ENCODE data around the gene CCNK.
A peak's percentile ranks its signal among the peaks of the same experiment; 100 is the strongest.

CCNK gene

GRCh38 chr14:99480917-99481744 is at the start of gene CCNK:
Gene CCNK (plus strand): TSS chr14:99481409. CDS start chr14:99492678, 11,269 bp downstream.
- Histone ChIP-seq H3K36me3 (ENCODE audit: insufficient read depth, low read length) (no peaks in the 10 kb centered on the region), H3K9ac (ENCODE audit: insufficient read length) (peak within 1 kb of the TSS; percentile 94), H3K9me3 (ENCODE audit: low read depth, low read length) (no peaks in the 10 kb centered on the region), H3K4me3 (peak within 1 kb of the TSS; percentile 93), H3K27ac (peak within 1 kb of the TSS; percentile 77)
- TF ChIP-seq EZH2 (IDR thresholded peaks at IDR 0.05) (no peak), FOXP2 (optimal IDR thresholded peaks at IDR 0.05; ENCODE audit: control extremely low read depth, extremely low read length, insufficient read depth) (peak; percentile 41), POLR2AphosphoS5 (IDR thresholded peaks at IDR 0.05; ENCODE audit: borderline replicate concordance, low read depth, low read length) (peak; percentile 92)
- peak; percentile 98 for DNase-seq (ENCODE audit: low read depth, low spot score)

- Histone ChIP-seq H3K9me3 (ENCODE audit: low read depth, low read length) (no peaks in the 10 kb centered on the region), H3K4me3 (no peak overlapping the region), H3K27ac (no peak overlapping the region), H3K9ac (ENCODE audit: insufficient read length) (no peak overlapping the region), H3K36me3 (ENCODE audit: insufficient read depth, low read length) (peaks cover 52% of the 10 kb centered on the region)
- DNase-seq (ENCODE audit: low read depth, low spot score) = no peak
- TF ChIP-seq POLR2AphosphoS5 (IDR thresholded peaks at IDR 0.05; ENCODE audit: borderline replicate concordance, low read depth, low read length) (no peak), EZH2 (IDR thresholded peaks at IDR 0.05) (no peak), FOXP2 (optimal IDR thresholded peaks at IDR 0.05; ENCODE audit: control extremely low read depth, extremely low read length, insufficient read depth) (no peak)
These were observed 49.2 kb upstream of the CCNK start for GRCh38 chr14:99431986-99432385.

GRCh38 chr14:99432485-99432884 is 48.7 kb upstream of the CCNK start:
- no peak overlapping the region for H3K9ac ChIP-seq (ENCODE audit: insufficient read length)
- H3K36me3 ChIP-seq (ENCODE audit: insufficient read depth, low read length) = peaks cover 54% of the 10 kb centered on the region

GRCh38 chr14:99435327-99435726 is 45.9 kb upstream of the CCNK start:
- Histone ChIP-seq H3K9me3 (ENCODE audit: low read depth, low read length) (no peaks in the 10 kb centered on the region), H3K27ac (no peak overlapping the region), H3K4me3 (no peak overlapping the region), H3K9ac (ENCODE audit: insufficient read length) (no peak overlapping the region), H3K36me3 (ENCODE audit: insufficient read depth, low read length) (peaks cover 50% of the 10 kb centered on the region)
- TF ChIP-seq POLR2AphosphoS5 (IDR thresholded peaks at IDR 0.05; ENCODE audit: borderline replicate concordance, low read depth, low read length) = no peak
- no peak for TF ChIP-seq EZH2 (IDR thresholded peaks at IDR 0.05)
- no peak for TF ChIP-seq FOXP2 (optimal IDR thresholded peaks at IDR 0.05; ENCODE audit: control extremely low read depth, extremely low read length, insufficient read depth)
- DNase-seq (ENCODE audit: low read depth, low spot score) = no peak

More at GRCh38 chr14:99432485-99432884, 48.7 kb upstream of the CCNK start:
- Histone ChIP-seq H3K27ac (0 out of 2 replicates have a peak overlapping the region, but pooled peaks have one; percentile 37), H3K4me3 (no peak overlapping the region), H3K9me3 (ENCODE audit: low read depth, low read length) (no peaks in the 10 kb centered on the region)
- no peak for DNase-seq (ENCODE audit: low read depth, low spot score)
- TF ChIP-seq EZH2 (IDR thresholded peaks at IDR 0.05) = no peak
- no peak for TF ChIP-seq FOXP2 (optimal IDR thresholded peaks at IDR 0.05; ENCODE audit: control extremely low read depth, extremely low read length, insufficient read depth)
- TF ChIP-seq POLR2AphosphoS5 (IDR thresholded peaks at IDR 0.05; ENCODE audit: borderline replicate concordance, low read depth, low read length) = no peak

- no peak overlapping the region for H3K4me3 ChIP-seq
- 0 out of 2 replicates have a peak overlapping the region, but pooled peaks have one; percentile 35 for H3K27ac ChIP-seq
- peaks cover 47% of the 10 kb centered on the region for H3K36me3 ChIP-seq (ENCODE audit: insufficient read depth, low read length)
- no peak overlapping the region for H3K9ac ChIP-seq (ENCODE audit: insufficient read length)
- peak; percentile 24; the same call in 1 of the 2 replicates for TF ChIP-seq POLR2AphosphoS5 (IDR thresholded peaks at IDR 0.05; ENCODE audit: borderline replicate concordance, low read depth, low read length)
- no peak for TF ChIP-seq FOXP2 (optimal IDR thresholded peaks at IDR 0.05; ENCODE audit: control extremely low read depth, extremely low read length, insufficient read depth)
- no peaks in the 10 kb centered on the region for H3K9me3 ChIP-seq (ENCODE audit: low read depth, low read length)
- peak; percentile 35 for DNase-seq (ENCODE audit: low read depth, low spot score)
These were observed 44.7 kb upstream of the CCNK start for GRCh38 chr14:99436247-99437180.

GRCh38 chr14:99437706-99438105 is 43.5 kb upstream of the CCNK start:
- Histone ChIP-seq H3K9ac (ENCODE audit: insufficient read length) (no peak overlapping the region), H3K27ac (peak overlapping the region; percentile 12; the same call in 1 of the 2 replicates), H3K4me3 (no peak overlapping the region), H3K9me3 (ENCODE audit: low read depth, low read length) (no peaks in the 10 kb centered on the region), H3K36me3 (ENCODE audit: insufficient read depth, low read length) (peaks cover 39% of the 10 kb centered on the region)
- DNase-seq (ENCODE audit: low read depth, low spot score) = no peak
- no peak for TF ChIP-seq POLR2AphosphoS5 (IDR thresholded peaks at IDR 0.05; ENCODE audit: borderline replicate concordance, low read depth, low read length)
- TF ChIP-seq EZH2 (IDR thresholded peaks at IDR 0.05) = no peak
- TF ChIP-seq FOXP2 (optimal IDR thresholded peaks at IDR 0.05; ENCODE audit: control extremely low read depth, extremely low read length, insufficient read depth) = no peak

GRCh38 chr14:99440278-99440677 is 40.9 kb upstream of the CCNK start:
- Histone ChIP-seq H3K36me3 (ENCODE audit: insufficient read depth, low read length) (peaks cover 36% of the 10 kb centered on the region), H3K9me3 (ENCODE audit: low read depth, low read length) (no peaks in the 10 kb centered on the region), H3K4me3 (no peak overlapping the region), H3K27ac (no peak overlapping the region), H3K9ac (ENCODE audit: insufficient read length) (no peak overlapping the region)
- no peak for TF ChIP-seq POLR2AphosphoS5 (IDR thresholded peaks at IDR 0.05; ENCODE audit: borderline replicate concordance, low read depth, low read length)
- TF ChIP-seq EZH2 (IDR thresholded peaks at IDR 0.05) = no peak
- TF ChIP-seq FOXP2 (optimal IDR thresholded peaks at IDR 0.05; ENCODE audit: control extremely low read depth, extremely low read length, insufficient read depth) = no peak
- no peak for DNase-seq (ENCODE audit: low read depth, low spot score)
